Neural cell (in vitro differentiated cells): ENCODE data around the gene NSG2. TPM values are rescaled to one million over a fixed set of nuclear protein-coding genes. Genes with fewer than 3 reads are reported as not detected.
A peak's percentile ranks its signal among the peaks of the same experiment; 100 is the strongest.

Experiments
- H2AFZ ChIP-seq: fragments of 200-600, 300-800 bp; sonication (generic), shearing (Covaris generic); 2 replicates; pipeline ENCODE4 v1.6.0; 2014; ENCODE audit warnings: low read depth, mild to moderate bottlenecking, antibody characterized with exemption, low read length, moderate library complexity
- H3F3A ChIP-seq: fragments of 200-600 bp; shearing (Covaris generic); 2 replicates; pipeline ENCODE4 v1.6.1; 2016; ENCODE audit warnings: mild to moderate bottlenecking, moderate library complexity, mixed read lengths, antibody characterized with exemption, low read length; ENCODE audit not compliant: insufficient read depth, poor library complexity, severe bottlenecking
- H3K27ac ChIP-seq: fragments of 200-600, 300-800 bp; sonication (generic), shearing (Covaris generic); 2 replicates; pipeline ENCODE4 v1.5.1; 2014; ENCODE audit warnings: mild to moderate bottlenecking, low read length, moderate library complexity
- H3K27me3 ChIP-seq: fragments of 300-800, 200-600 bp; sonication (generic), shearing (Covaris generic); 2 replicates; pipeline ENCODE4 v1.6.0; 2014; ENCODE audit warnings: mild to moderate bottlenecking, low read depth, low read length, moderate library complexity; ENCODE audit not compliant: insufficient read depth
- H3K36me3 ChIP-seq: fragments of 300-800, 200-600 bp; sonication (generic), shearing (Covaris generic); 2 replicates; pipeline ENCODE4 v1.5.1; 2014; ENCODE audit warnings: mild to moderate bottlenecking, antibody characterized with exemption, low read length, moderate library complexity; ENCODE audit not compliant: insufficient read depth
- H3K4me2 ChIP-seq: fragments of 300-800, 200-600 bp; sonication (generic), shearing (Covaris generic); 2 replicates; pipeline ENCODE4 v1.6.0; 2014; ENCODE audit warnings: mild to moderate bottlenecking, low read length
- H3K4me3 ChIP-seq: fragments of 300-800, 200-600 bp; sonication (generic), shearing (Covaris generic); 2 replicates; pipeline ENCODE4 v1.5.1; 2014; ENCODE audit warnings: mild to moderate bottlenecking, low read length, moderate library complexity
- H3K79me2 ChIP-seq: fragments of 200-600 bp; shearing (Covaris generic); replicated peaks from 2 replicates; pipeline ENCODE4 v1.6.0; 2014; ENCODE audit warnings: mild to moderate bottlenecking, low read length, moderate library complexity; ENCODE audit not compliant: insufficient read depth
- H3K9ac ChIP-seq: fragments of 300-800, 200-600 bp; sonication (generic), shearing (Covaris generic); 2 replicates; pipeline ENCODE4 v1.6.1; 2016; ENCODE audit warnings: mild to moderate bottlenecking, low read length, mixed read lengths
- H3K9me2 ChIP-seq: fragments of 200-600 bp; shearing (Covaris generic); 2 replicates; pipeline ENCODE4 v1.6.1; 2016; ENCODE audit warnings: mild to moderate bottlenecking, low read length, mixed read lengths; ENCODE audit not compliant: insufficient read depth
- H3K9me3 ChIP-seq: fragments of 200-600, 300-800 bp; sonication (generic), shearing (Covaris generic); 2 replicates; pipeline ENCODE4 v1.6.1; 2016; ENCODE audit warnings: mild to moderate bottlenecking, mixed run types, low read length, moderate library complexity, mixed read lengths
- H4K20me1 ChIP-seq: fragments of 200-600 bp; shearing (Covaris generic); 2 replicates; pipeline ENCODE4 v1.6.1; 2016; ENCODE audit warnings: mild to moderate bottlenecking, mixed run types; ENCODE audit not compliant: insufficient read depth
- EP300 ChIP-seq: fragments of 450-650 bp; conservative IDR thresholded peaks from 2 replicates; pipeline ENCODE4 v1.6.1; 2014; ENCODE audit warnings: antibody characterized with exemption, mild to moderate bottlenecking, moderate library complexity; ENCODE audit not compliant: poor library complexity, severe bottlenecking
- EZH2 ChIP-seq: fragments of 200-600, 300-800 bp; shearing (Covaris generic), sonication (generic); IDR thresholded peaks from 2 replicates; pipeline ENCODE4 v1.6.1; 2014; ENCODE audit warnings: antibody characterized with exemption, low read length, borderline replicate concordance, mild to moderate bottlenecking; ENCODE audit not compliant: insufficient read depth, poor library complexity, severe bottlenecking
- MXI1 ChIP-seq: fragments of 450-650 bp; conservative IDR thresholded peaks from 2 replicates; pipeline ENCODE4 v1.6.1; 2014; ENCODE audit warnings: antibody characterized with exemption, mild to moderate bottlenecking; ENCODE audit not compliant: poor library complexity, severe bottlenecking
- POLR2AphosphoS5 ChIP-seq: IDR thresholded peaks from 2 replicates; pipeline ENCODE4 v1.6.1; 2012
- RAD21 ChIP-seq: fragments of 450-650 bp; conservative IDR thresholded peaks from 2 replicates; pipeline ENCODE4 v1.6.1; 2014; ENCODE audit warnings: antibody characterized with exemption, mild to moderate bottlenecking, moderate library complexity
- SMC3 ChIP-seq: fragments of 450-650 bp; conservative IDR thresholded peaks from 2 replicates; pipeline ENCODE4 v1.6.1; 2014; ENCODE audit warnings: antibody characterized with exemption, mild to moderate bottlenecking, moderate library complexity; ENCODE audit not compliant: poor library complexity
- TAF1 ChIP-seq: IDR thresholded peaks from 2 replicates; pipeline ENCODE4 v1.6.1; 2012; ENCODE audit warnings: low read depth
- polyA plus RNA-seq: library from polyadenylated mRNA; depleted of rRNA; stranded (reverse); fragments of >200 nt; gene quantifications from 2 replicates; pipeline ENCODE4 v1.2.3, GENCODE V29; 2014
- TF ChIP-seq, protein P1 (sequence below): IDR thresholded peaks from 2 replicates; pipeline ENCODE4 v1.6.1; 2012; ENCODE audit warnings: borderline replicate concordance
- TF ChIP-seq, protein P2 (sequence below): fragments of 450-650 bp; IDR thresholded peaks from 2 replicates; pipeline ENCODE4 v1.5.1; 2014; ENCODE audit warnings: antibody characterized with exemption, mild to moderate bottlenecking, moderate library complexity; ENCODE audit not compliant: poor library complexity, severe bottlenecking

The NSG2 gene
- polyA plus RNA-seq, 1 donor from 2014 or later, result 1,761 TPM

DNA sequence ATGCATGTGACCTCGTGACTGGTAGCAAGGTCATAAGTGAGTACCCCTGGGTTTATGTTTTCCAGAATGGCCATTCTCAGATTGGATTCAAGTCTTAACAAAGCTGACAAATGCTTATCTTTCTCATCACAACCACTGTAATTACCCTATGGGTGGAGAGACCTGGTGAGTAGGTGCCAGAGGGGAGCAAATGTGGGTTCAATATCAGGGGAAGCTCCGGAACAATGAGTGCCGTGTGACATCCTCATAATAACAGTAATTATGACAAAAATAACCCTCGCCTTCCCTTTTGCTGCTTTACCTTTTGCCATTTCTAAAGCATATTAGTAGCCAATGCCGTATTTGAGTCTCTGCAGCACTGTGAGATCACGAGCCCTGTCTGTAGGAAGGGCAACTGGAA, 95.9 kb downstream of the NSG2 start:
- no peaks in the 10 kb centered on the region for H3K27me3 ChIP-seq
- H3K9me3 ChIP-seq, result no peaks in the 10 kb centered on the region
- H3K27ac ChIP-seq, result peak overlapping the region; percentile 43
- peak overlapping the region; percentile 13 for H3K4me2 ChIP-seq
- peak overlapping the region; percentile 15 for H3K9ac ChIP-seq
- no peak overlapping the region for H2AFZ ChIP-seq
- H3K36me3 ChIP-seq, result no peaks in the 10 kb centered on the region
- H3K4me3 ChIP-seq, result no peak overlapping the region
- H3K9me2 ChIP-seq, result no peaks in the 10 kb centered on the region
- TF ChIP-seq POLR2AphosphoS5, result no peak
- H4K20me1 ChIP-seq, result no peaks in the 10 kb centered on the region
- H3K79me2 ChIP-seq, result no peaks in the 10 kb centered on the region
- H3F3A ChIP-seq, result peaks cover under 1% of the 10 kb centered on the region

DNA sequence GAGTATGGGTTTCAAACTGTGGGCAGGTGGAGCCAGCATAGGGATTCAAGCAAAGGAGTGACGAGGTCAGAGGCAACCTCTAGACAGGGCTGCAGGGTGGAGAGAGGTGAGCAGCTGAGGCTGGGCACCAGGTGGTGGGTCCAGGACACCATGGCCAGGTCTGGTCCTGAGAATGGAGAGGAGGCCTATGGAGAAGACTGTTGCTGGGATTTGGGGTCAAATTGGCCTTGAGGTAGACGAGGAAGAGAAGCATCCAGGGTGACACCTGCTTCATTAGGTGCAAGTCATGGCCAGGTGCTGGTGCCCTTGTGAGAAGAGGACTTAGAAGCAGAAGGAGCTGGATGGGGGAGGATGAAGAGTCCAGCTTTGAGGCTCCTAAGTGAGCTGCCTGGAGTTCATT, 99.6 kb downstream of the NSG2 start:
- H3K27ac ChIP-seq, result peak overlapping the region; percentile 100
- peak overlapping the region; percentile 81 for H3K4me2 ChIP-seq

DNA sequence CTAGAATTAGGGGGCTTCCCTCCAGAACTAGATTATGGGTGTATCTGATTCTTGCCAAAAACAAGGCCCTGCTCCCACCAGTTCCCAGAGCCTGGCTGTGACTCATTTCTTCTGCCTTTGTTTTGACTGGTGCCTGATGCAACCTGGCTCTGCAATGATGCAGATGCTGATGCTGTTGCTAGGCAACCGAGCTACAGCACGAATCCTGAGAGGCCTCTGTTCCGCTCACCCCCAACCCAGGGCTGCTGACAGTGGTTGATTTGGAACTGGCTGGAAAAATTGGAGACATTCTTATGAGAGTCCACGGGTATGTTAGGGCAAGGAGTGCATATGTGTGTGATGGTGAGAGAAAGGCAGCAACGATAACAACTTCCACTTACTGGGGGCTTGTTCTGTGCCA, 100.3 kb downstream of the NSG2 start:
- peaks cover 5% of the 10 kb centered on the region for H3F3A ChIP-seq
- H3K4me3 ChIP-seq, result peak overlapping the region; percentile 56
- no peaks in the 10 kb centered on the region for H3K79me2 ChIP-seq
- peak overlapping the region; percentile 81 for H3K4me2 ChIP-seq
- H3K9ac ChIP-seq, result peak overlapping the region; percentile 70
- peak overlapping the region; percentile 100 for H3K27ac ChIP-seq
- no peaks in the 10 kb centered on the region for H3K36me3 ChIP-seq
- no peaks in the 10 kb centered on the region for H4K20me1 ChIP-seq
- no peaks in the 10 kb centered on the region for H3K9me2 ChIP-seq
- peak overlapping the region; percentile 2 for H2AFZ ChIP-seq
- H3K27me3 ChIP-seq, result no peaks in the 10 kb centered on the region
- no peaks in the 10 kb centered on the region for H3K9me3 ChIP-seq
- TF ChIP-seq POLR2AphosphoS5 (peak; percentile 92), RAD21 (peak; percentile 67), MXI1 (peak; percentile 31), TAF1 (peak; percentile 40)
- TF ChIP-seq, protein P1, sequence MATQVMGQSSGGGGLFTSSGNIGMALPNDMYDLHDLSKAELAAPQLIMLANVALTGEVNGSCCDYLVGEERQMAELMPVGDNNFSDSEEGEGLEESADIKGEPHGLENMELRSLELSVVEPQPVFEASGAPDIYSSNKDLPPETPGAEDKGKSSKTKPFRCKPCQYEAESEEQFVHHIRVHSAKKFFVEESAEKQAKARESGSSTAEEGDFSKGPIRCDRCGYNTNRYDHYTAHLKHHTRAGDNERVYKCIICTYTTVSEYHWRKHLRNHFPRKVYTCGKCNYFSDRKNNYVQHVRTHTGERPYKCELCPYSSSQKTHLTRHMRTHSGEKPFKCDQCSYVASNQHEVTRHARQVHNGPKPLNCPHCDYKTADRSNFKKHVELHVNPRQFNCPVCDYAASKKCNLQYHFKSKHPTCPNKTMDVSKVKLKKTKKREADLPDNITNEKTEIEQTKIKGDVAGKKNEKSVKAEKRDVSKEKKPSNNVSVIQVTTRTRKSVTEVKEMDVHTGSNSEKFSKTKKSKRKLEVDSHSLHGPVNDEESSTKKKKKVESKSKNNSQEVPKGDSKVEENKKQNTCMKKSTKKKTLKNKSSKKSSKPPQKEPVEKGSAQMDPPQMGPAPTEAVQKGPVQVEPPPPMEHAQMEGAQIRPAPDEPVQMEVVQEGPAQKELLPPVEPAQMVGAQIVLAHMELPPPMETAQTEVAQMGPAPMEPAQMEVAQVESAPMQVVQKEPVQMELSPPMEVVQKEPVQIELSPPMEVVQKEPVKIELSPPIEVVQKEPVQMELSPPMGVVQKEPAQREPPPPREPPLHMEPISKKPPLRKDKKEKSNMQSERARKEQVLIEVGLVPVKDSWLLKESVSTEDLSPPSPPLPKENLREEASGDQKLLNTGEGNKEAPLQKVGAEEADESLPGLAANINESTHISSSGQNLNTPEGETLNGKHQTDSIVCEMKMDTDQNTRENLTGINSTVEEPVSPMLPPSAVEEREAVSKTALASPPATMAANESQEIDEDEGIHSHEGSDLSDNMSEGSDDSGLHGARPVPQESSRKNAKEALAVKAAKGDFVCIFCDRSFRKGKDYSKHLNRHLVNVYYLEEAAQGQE, result peak; percentile 82
- TF ChIP-seq, protein P2, sequence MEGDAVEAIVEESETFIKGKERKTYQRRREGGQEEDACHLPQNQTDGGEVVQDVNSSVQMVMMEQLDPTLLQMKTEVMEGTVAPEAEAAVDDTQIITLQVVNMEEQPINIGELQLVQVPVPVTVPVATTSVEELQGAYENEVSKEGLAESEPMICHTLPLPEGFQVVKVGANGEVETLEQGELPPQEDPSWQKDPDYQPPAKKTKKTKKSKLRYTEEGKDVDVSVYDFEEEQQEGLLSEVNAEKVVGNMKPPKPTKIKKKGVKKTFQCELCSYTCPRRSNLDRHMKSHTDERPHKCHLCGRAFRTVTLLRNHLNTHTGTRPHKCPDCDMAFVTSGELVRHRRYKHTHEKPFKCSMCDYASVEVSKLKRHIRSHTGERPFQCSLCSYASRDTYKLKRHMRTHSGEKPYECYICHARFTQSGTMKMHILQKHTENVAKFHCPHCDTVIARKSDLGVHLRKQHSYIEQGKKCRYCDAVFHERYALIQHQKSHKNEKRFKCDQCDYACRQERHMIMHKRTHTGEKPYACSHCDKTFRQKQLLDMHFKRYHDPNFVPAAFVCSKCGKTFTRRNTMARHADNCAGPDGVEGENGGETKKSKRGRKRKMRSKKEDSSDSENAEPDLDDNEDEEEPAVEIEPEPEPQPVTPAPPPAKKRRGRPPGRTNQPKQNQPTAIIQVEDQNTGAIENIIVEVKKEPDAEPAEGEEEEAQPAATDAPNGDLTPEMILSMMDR, result no peak

More for the DNA sequence above, 99.6 kb downstream of the NSG2 start:
- Histone ChIP-seq H3K9me2 (no peaks in the 10 kb centered on the region), H3K79me2 (no peaks in the 10 kb centered on the region), H4K20me1 (no peaks in the 10 kb centered on the region), H2AFZ (no peak overlapping the region), H3F3A (peaks cover 5% of the 10 kb centered on the region), H3K9me3 (no peaks in the 10 kb centered on the region), H3K4me3 (peak overlapping the region; percentile 56), H3K36me3 (no peaks in the 10 kb centered on the region), H3K27me3 (no peaks in the 10 kb centered on the region), H3K9ac (peak overlapping the region; percentile 70)
- TF ChIP-seq, protein P1, result no peak
- TF ChIP-seq, protein P2, result no peak
- TF ChIP-seq EZH2, result no peak
- no peak for TF ChIP-seq EP300
- no peak for TF ChIP-seq TAF1
- no peak for TF ChIP-seq MXI1
- TF ChIP-seq POLR2AphosphoS5, result no peak
- no peak for TF ChIP-seq SMC3
- TF ChIP-seq RAD21, result no peak
